Erythroblast (primary cell): ENCODE results near the gene SLC44A3.

Experiments
- GATA1 ChIP-seq: IDR thresholded peaks from 2 replicates; pipeline ENCODE4 v1.6.1; 2011; ENCODE audit warnings: low read depth, mild to moderate bottlenecking, control low read depth, low read length, moderate library complexity
- POLR2A ChIP-seq: IDR thresholded peaks from 2 replicates; pipeline ENCODE4 v1.6.1; 2011; ENCODE audit warnings: mild to moderate bottlenecking, low read length

- no peak for TF ChIP-seq POLR2A
- TF ChIP-seq GATA1: no peak
Measured at GRCh38 chr1:94855307-94855700, 35.1 kb downstream of the SLC44A3 start.
